GM13977 (cell line): Measurements from ENCODE around the gene ATG2B.
"Not testable (repeated sequence)": the region's sequence is repeated elsewhere in the genome, so short reads cannot be mapped to it uniquely, and the experiment has no call there.

Experiments
- DNase-seq: peaks from one replicate; pipeline ENCODE4 v3.0.0; 2012; ENCODE audit warnings: low spot score
- in situ Hi-C: fragments of 300-500 bp; cut with MboI; formaldehyde crosslinking; loops from one replicate; pipeline ENCODE4 v1.12.0; 2022; ENCODE audit warnings: low sequenced_read_pairs, low pct_unique_long_range_greater_than_20kb, mixed read lengths, inconsistent platforms; ENCODE audit not compliant: unreplicated experiment
- TF ChIP-seq, protein P1 (sequence below): IDR thresholded peaks from 2 replicates; pipeline ENCODE4 v1.5.1; 2012; ENCODE audit warnings: mild to moderate bottlenecking, control low read depth; ENCODE audit not compliant: insufficient read depth; ENCODE audit errors: extremely low read depth, missing control alignments

The ATG2B gene

GRCh38 chr14:96351986-96352385, 11.2 kb downstream of the ATG2B start:
- TF ChIP-seq, protein P1, sequence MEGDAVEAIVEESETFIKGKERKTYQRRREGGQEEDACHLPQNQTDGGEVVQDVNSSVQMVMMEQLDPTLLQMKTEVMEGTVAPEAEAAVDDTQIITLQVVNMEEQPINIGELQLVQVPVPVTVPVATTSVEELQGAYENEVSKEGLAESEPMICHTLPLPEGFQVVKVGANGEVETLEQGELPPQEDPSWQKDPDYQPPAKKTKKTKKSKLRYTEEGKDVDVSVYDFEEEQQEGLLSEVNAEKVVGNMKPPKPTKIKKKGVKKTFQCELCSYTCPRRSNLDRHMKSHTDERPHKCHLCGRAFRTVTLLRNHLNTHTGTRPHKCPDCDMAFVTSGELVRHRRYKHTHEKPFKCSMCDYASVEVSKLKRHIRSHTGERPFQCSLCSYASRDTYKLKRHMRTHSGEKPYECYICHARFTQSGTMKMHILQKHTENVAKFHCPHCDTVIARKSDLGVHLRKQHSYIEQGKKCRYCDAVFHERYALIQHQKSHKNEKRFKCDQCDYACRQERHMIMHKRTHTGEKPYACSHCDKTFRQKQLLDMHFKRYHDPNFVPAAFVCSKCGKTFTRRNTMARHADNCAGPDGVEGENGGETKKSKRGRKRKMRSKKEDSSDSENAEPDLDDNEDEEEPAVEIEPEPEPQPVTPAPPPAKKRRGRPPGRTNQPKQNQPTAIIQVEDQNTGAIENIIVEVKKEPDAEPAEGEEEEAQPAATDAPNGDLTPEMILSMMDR, result no peak
- in situ Hi-C loops, result no loop called here

GRCh38 chr14:96349286-96350075, 13.7 kb downstream of the ATG2B start:
- DNase-seq, result no peak
- TF ChIP-seq, protein P1, result no peak
- in situ Hi-C loops, result no loop called here

More at GRCh38 chr14:96351986-96352385, 11.2 kb downstream of the ATG2B start:
- no peak for DNase-seq

- in situ Hi-C loops, result not testable (repeated sequence)
Measured at GRCh38 chr14:96347957-96348356, 15.2 kb downstream of the ATG2B start.

DNA sequence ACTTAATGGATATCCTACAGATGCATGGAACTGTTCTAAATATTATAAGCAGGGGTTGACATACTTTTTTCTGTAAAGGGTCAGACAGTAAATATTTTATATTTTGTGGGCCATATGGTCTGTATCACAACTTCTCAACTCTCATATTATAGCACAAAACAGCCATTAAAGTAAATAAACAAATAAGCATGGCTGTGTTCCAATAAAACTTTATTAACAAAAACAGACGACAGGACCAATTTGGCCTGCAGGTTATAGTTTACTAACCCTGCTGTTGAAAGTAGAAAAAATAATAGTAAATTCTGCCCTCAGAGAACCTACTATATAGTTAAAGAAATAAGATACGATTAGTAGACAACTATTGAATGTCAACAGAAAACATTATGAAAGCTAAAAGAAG, 17.5 kb downstream of the ATG2B start:
- DNase-seq, result no peak
- TF ChIP-seq, protein P1, result no peak
- in situ Hi-C loops, result no loop called here

More at GRCh38 chr14:96347957-96348356, 15.2 kb downstream of the ATG2B start:
- DNase-seq, result not testable (repeated sequence)

GRCh38 chr14:96341323-96341722, 21.8 kb downstream of the ATG2B start:
- TF ChIP-seq, protein P1, result no peak
- in situ Hi-C loops, result no loop called here
- DNase-seq, result no peak

GRCh38 chr14:96338551-96338950, 24.6 kb downstream of the ATG2B start:
- in situ Hi-C loops, result no loop called here
- no peak for DNase-seq
- TF ChIP-seq, protein P1, result no peak

DNA sequence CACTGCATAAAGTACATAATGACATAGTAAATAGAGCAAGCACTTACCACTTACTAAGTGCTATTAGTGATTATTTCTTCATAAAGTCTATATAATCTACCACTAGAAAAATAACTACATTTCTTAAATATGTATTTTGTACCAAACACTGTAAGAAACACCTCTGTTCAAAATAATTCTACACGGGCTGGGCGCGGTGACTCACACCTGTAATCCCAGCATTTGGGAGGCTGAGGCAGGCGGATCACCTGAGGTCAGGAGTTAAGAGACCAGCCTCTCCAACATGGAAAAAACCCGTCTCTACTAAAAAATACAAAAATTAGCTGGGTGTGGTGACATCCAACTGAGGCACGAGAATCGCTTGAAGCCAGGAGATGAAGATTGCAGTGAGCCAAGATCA, 38.9 kb downstream of the ATG2B start:
- in situ Hi-C loops, result no loop called here
- TF ChIP-seq, protein P1, result no peak
- no peak for DNase-seq
